NT2/D1 (cell line): ENCODE results near the gene ARHGEF39.

Experiments
- YY1 ChIP-seq: IDR thresholded peaks from 2 replicates; pipeline ENCODE4 v1.6.1; 2011; ENCODE audit not compliant: insufficient read length, insufficient read depth
- ZNF274 ChIP-seq: IDR thresholded peaks from 2 replicates; pipeline ENCODE4 v1.6.1; 2011; ENCODE audit warnings: mild to moderate bottlenecking, low read depth, low read length

- TF ChIP-seq YY1 (no peak), ZNF274 (no peak)
Observed at GRCh38 chr9:35680331-35681105, 15.5 kb upstream of the ARHGEF39 start.
